A673 (cell line): ENCODE data around the gene USP3. TPM values are rescaled to one million over a fixed set of nuclear protein-coding genes. Genes with fewer than 3 reads are reported as not detected.

Experiments used
- BruUV-seq: library from RNA; stranded (reverse); fragments of 400-500 nt; replicated peaks from 2 replicates; lab custom pipeline; 2021; lab: Mats Ljungman, UMichigan
- CTCF ChIA-PET: fragments of 300-600 bp; sonication (Branson Sonifier 250); formaldehyde crosslinking; loops from one replicate; lab custom pipeline; 2022; ENCODE audit warnings: antibody characterized with exemption; lab: Charles Lee
- POLR2A ChIA-PET: fragments of 300-600 bp; sonication (Branson Sonifier 250); formaldehyde crosslinking; loops from one replicate; lab custom pipeline; 2022; ENCODE audit warnings: antibody characterized with exemption; ENCODE audit not compliant: low non-redundant PET; lab: Charles Lee
- DNase-seq: peaks from one replicate; pipeline ENCODE4 v3.0.0-alpha.2; 2015; ENCODE audit warnings: low spot score
- H3K27ac ChIP-seq: fragments of 200-600 bp; sonication (generic); 2 replicates; pipeline ENCODE4 v1.5.1; 2016; ENCODE audit warnings: mixed run types, low read depth, mild to moderate bottlenecking, mixed read lengths, antibody characterized with exemption, low read length; ENCODE audit not compliant: poor library complexity, severe bottlenecking
- H3K27me3 ChIP-seq: fragments of 200-600 bp; sonication (generic); replicated peaks from 2 replicates; pipeline ENCODE4 v1.6.1; 2017; ENCODE audit warnings: mixed run types, low read depth, mild to moderate bottlenecking, mixed read lengths, antibody characterized with exemption, low read length; ENCODE audit not compliant: insufficient read depth, poor library complexity
- H3K36me3 ChIP-seq: fragments of 200-600 bp; sonication (generic); 2 replicates; pipeline ENCODE4 v1.6.1; 2016; ENCODE audit warnings: mixed run types, mild to moderate bottlenecking, mixed read lengths, antibody characterized with exemption, low read length; ENCODE audit not compliant: insufficient read depth, poor library complexity, severe bottlenecking
- H3K4me1 ChIP-seq: fragments of 200-600 bp; sonication (generic); 2 replicates; pipeline ENCODE4 v1.6.1; 2017; ENCODE audit warnings: mixed run types, mild to moderate bottlenecking, mixed read lengths, antibody characterized with exemption, low read length; ENCODE audit not compliant: insufficient read depth, poor library complexity, severe bottlenecking
- H3K4me3 ChIP-seq: fragments of 200-600 bp; sonication (generic); 2 replicates; pipeline ENCODE4 v1.5.1; 2016; ENCODE audit warnings: low read depth, mixed run types, mild to moderate bottlenecking, mixed read lengths, low read length; ENCODE audit not compliant: poor library complexity, severe bottlenecking
- H3K9me3 ChIP-seq: fragments of 200-600 bp; sonication (generic); 2 replicates; pipeline ENCODE4 v1.6.1; 2016; ENCODE audit warnings: mixed run types, low read depth, mild to moderate bottlenecking, mixed read lengths, antibody characterized with exemption, low read length; ENCODE audit not compliant: poor library complexity, severe bottlenecking
- EZH2 ChIP-seq: fragments of 200-600 bp; sonication (generic); IDR thresholded peaks from 2 replicates; pipeline ENCODE4 v1.6.1; 2017; ENCODE audit warnings: borderline replicate concordance, low read depth, mild to moderate bottlenecking, mixed read lengths, antibody characterized with exemption, low read length; ENCODE audit not compliant: poor library complexity, severe bottlenecking
- intact Hi-C: fragments of 100-400 bp; cut with micrococcal nuclease; formaldehyde crosslinking; loops from one replicate; pipeline ENCODE4 v1.10.0; 2022; ENCODE audit not compliant: unreplicated experiment
- total RNA-seq: library from RNA; stranded (reverse); gene quantifications from 2 replicates; pipeline ENCODE4 v1.2.3, GENCODE V29; 2021
- TF ChIP-seq, protein P1 (sequence below): fragments of 300-800, 200-600 bp; sonication (generic); conservative IDR thresholded peaks from 2 replicates; pipeline ENCODE4 v1.5.1; 2017; ENCODE audit warnings: low read depth, mild to moderate bottlenecking, antibody characterized with exemption, low read length, moderate library complexity, mixed read lengths

USP3 gene
- total RNA-seq, 1 experiment from 2014 or later, result 65.3 TPM

DNA sequence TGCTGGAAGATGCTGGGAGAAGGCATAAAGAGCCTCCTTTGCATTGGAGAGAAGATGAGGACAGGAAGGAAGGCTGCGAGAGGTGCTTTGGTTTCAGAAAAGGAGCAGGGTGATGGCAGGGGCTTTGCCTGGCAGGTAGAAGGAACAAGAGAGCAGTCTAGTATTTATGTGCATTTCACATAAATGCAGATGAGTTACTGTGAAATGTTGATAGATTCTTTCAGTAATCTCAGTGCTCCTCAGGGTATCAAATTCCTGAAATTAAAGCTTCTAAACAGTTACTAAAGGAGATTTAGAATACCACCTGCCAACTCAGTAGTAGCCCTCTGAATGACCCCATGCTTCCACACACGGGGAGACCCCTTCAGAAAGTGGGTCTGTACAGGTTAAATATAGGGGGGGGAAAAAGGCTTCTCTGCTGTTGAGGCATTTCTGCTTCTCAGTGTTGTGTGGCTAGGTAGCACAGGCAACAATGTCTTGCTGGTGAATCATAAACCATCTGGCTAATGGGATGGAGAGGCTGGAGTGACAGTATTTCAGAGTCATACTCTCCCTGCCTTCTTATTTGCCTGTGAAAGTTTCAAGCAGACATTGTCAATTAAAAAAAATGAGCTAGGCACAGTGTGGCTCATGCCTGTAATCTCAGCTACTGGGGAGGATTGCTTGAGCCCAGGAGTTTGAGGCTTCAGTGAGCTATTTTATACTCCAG, 78.5 kb downstream of the USP3 start:
- H3K27ac ChIP-seq, result no peak overlapping the region
- H3K4me3 ChIP-seq, result no peak overlapping the region
- no TSS peak for BruUV-seq
- no peak for DNase-seq
- intact Hi-C loops, result no loop called here
- peaks cover 20% of the 10 kb centered on the region for H3K36me3 ChIP-seq
- H3K27me3 ChIP-seq, result no peaks in the 10 kb centered on the region
- ChIA-PET POLR2A (interaction anchor here (0.5 kb wide), 1 partner anchor 1294 kb away, joined by 3 read pairs; no protein-coding TSS in a partner anchor), CTCF (no interaction called here)
- H3K4me1 ChIP-seq, result no peaks in the 10 kb centered on the region
- no peak for TF ChIP-seq EZH2
- TF ChIP-seq, protein P1, sequence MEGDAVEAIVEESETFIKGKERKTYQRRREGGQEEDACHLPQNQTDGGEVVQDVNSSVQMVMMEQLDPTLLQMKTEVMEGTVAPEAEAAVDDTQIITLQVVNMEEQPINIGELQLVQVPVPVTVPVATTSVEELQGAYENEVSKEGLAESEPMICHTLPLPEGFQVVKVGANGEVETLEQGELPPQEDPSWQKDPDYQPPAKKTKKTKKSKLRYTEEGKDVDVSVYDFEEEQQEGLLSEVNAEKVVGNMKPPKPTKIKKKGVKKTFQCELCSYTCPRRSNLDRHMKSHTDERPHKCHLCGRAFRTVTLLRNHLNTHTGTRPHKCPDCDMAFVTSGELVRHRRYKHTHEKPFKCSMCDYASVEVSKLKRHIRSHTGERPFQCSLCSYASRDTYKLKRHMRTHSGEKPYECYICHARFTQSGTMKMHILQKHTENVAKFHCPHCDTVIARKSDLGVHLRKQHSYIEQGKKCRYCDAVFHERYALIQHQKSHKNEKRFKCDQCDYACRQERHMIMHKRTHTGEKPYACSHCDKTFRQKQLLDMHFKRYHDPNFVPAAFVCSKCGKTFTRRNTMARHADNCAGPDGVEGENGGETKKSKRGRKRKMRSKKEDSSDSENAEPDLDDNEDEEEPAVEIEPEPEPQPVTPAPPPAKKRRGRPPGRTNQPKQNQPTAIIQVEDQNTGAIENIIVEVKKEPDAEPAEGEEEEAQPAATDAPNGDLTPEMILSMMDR, result no peak
- peaks cover 8% of the 10 kb centered on the region for H3K9me3 ChIP-seq

- TF ChIP-seq, protein P1, result no peak
- TF ChIP-seq EZH2, result no peak
- POLR2A ChIA-PET, result no interaction called here
- Histone ChIP-seq H3K9me3 (peaks cover 8% of the 10 kb centered on the region), H3K4me1 (no peaks in the 10 kb centered on the region), H3K27me3 (no peaks in the 10 kb centered on the region), H3K27ac (no peak overlapping the region), H3K36me3 (peaks cover 54% of the 10 kb centered on the region), H3K4me3 (no peak overlapping the region)
- DNase-seq, result no peak
- CTCF ChIA-PET, result no interaction called here
- BruUV-seq, result no TSS peak
- intact Hi-C loops, result no loop called here
These were observed 82.4 kb downstream of the USP3 start for GRCh38 chr15:63586790-63587189.

DNA sequence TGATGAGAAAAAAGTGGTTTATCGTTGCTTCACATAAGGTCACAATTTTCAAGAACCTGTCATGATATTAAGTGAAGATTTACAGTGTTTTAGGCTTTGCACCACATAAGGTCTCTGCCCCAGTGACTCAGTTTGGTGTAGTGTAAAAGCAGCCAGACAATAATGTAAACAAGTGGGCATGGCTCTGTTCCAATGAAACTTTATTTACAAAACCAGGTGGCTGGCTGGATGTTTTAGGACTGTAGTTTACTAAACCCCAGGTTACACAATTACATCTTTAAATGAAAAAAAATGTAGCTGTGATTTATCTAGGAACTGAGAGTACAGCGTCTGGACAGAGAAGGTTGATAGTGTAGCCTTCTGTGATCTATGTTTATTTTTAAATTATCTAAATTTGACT, 83.1 kb downstream of the USP3 start:
- TF ChIP-seq EZH2, result no peak
- TF ChIP-seq, protein P1, result no peak
- Histone ChIP-seq H3K4me3 (no peak overlapping the region), H3K27me3 (no peaks in the 10 kb centered on the region), H3K9me3 (peaks cover 8% of the 10 kb centered on the region), H3K27ac (no peak overlapping the region), H3K4me1 (no peaks in the 10 kb centered on the region), H3K36me3 (peaks cover 59% of the 10 kb centered on the region)
- POLR2A ChIA-PET, result no interaction called here
- intact Hi-C loops, result no loop called here
- CTCF ChIA-PET, result no interaction called here
- BruUV-seq, result no TSS peak
- DNase-seq, result no peak
